ENCODE data around the gene SMPDL3A.

The SMPDL3A gene

DNA sequence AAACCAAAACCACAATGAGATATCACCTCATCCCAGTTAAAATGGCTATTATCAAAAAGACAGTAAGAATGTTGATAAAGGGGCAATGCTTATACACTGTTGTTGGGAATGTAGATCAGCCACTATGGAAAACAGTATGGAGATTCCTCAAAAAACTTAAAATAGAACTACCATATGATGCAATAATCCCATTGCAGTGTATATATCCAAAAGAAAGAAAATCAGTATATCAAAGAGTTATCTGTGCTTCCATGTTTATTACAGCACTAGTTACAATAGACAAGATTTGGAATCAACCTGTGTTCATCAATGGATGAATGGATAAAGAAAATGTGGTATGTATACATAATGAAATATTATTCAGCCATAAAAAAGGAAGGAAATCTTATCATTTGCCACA lies 13.1 kb upstream of the SMPDL3A start:
- DNase-seq (ENCODE audit: low read depth), result no peak

DNA sequence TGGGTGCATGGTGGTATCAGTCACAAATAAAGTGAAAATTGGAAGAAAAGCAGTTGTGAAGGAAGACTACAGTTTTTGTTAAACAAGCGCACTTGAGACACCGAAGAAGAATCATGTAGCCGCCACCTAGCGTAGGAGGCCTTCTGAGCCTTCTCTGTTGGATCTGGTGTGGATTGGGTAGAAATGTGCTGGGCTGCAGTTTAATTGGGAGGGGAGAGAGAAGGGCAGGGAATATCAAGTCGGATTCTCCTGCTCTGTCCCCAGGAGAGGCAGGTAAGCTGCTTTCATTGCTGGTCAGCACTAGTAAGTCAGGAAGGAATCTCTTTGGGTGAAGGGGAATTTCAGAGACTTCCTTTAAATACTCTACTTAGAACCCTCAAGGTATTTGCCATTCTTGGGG lies 10.8 kb upstream of the SMPDL3A start:
- DNase-seq (ENCODE audit: low read depth), result no peak

DNA sequence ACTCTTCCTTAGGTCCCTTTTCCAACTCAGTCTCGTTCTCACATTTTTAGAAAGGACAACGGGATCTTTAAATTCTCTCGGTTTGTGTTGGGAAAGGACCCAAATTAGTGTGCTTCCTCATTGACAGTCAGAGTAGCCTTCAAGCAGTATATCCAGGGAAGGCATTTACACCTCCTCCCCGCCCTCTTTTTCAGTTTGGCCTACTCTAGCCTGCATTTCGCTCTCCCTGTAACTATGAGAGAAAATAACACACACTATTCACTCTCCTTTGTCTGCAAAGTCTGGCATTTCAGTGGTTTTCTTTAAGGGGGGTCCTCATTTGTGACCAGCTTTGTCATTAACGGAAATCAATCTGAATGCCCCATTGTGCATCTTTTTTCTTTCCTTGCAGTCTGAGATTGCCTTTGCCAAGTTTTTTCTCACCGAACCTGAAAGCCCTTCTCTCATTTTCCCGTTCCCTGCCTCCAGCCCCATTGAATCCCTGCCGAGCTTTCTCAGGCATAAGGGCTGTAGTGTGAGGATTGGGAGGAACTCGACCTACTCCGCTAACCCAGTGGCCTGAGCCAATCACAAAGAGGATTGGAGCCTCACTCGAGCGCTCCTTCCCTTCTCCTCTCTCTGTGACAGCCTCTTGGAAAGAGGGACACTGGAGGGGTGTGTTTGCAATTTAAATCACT lies 9.9 kb upstream of the SMPDL3A start:
- DNase-seq (ENCODE audit: low read depth), result no peak

- no peak for DNase-seq (ENCODE audit: low read depth)
These were observed 9.4 kb upstream of the SMPDL3A start, which contains the start of gene FABP7 for GRCh38 chr6:122779667-122780066. TSS of gene FABP7 (plus strand) at chr6:122779716. CDS start at chr6:122779795, 79 bp downstream.

DNA sequence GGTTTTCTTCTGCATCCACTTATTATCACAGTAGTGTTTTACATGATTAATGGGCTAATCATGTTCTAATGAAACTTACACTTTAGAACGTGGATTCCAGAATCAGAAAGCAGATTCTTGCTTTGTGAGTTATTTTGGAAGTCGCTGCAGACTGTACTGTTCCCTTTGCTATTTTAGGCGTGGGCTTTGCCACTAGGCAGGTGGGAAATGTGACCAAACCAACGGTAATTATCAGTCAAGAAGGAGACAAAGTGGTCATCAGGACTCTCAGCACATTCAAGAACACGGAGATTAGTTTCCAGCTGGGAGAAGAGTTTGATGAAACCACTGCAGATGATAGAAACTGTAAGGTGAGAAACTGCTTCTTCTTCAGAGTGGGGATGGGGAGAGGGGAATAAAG lies 8.9 kb upstream of the SMPDL3A start:
- no peak for DNase-seq (ENCODE audit: low read depth)

GRCh38 chr6:122781716-122782115 lies 7.3 kb upstream of the SMPDL3A start:
- no peak for DNase-seq (ENCODE audit: low read depth)

DNA sequence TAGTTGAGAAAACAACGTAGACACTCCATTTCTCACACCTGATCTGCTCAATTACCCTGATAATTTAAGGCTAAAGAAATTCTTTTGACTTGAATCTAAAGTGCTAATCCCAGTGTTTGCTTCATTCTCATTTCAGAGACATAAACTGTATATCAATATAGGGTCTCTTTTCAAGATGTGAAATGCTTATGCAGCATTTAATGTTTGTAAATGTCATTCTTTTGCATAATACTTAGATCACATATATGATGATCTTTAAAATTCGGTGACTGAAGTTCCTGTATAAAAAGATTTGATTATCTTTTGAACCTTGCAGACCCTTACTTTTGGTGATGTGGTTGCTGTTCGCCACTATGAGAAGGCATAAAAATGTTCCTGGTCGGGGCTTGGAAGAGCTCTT lies 5.7 kb upstream of the SMPDL3A start:
- no peak for DNase-seq (ENCODE audit: low read depth)

- no peak for DNase-seq (ENCODE audit: low read depth)
These were observed 3.2 kb upstream of the SMPDL3A start for GRCh38 chr6:122785891-122786290.

GRCh38 chr6:122787721-122788120 lies 1.3 kb upstream of the SMPDL3A start:
- DNase-seq (ENCODE audit: low read depth), result no peak

DNA sequence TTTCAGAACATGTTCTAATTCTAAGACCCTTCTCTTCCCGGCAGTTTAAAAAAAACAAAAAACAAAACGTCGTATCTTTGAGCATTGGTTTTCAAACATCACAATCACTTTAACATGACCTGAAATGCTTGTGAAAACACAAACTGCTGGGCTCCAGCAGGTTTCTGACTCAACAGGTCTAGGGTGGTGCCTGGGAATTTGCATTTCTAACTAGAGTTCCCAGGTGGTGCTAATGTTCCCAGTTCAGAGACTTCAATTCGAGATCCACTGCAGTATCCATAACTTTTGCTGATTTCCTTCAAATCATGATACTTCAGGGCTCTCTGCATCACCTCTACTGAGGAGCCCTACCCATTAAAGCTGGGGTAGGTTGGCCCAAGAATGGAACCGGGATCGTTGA lies 850 bp upstream of the SMPDL3A start:
- no peak for DNase-seq (ENCODE audit: low read depth)

DNA sequence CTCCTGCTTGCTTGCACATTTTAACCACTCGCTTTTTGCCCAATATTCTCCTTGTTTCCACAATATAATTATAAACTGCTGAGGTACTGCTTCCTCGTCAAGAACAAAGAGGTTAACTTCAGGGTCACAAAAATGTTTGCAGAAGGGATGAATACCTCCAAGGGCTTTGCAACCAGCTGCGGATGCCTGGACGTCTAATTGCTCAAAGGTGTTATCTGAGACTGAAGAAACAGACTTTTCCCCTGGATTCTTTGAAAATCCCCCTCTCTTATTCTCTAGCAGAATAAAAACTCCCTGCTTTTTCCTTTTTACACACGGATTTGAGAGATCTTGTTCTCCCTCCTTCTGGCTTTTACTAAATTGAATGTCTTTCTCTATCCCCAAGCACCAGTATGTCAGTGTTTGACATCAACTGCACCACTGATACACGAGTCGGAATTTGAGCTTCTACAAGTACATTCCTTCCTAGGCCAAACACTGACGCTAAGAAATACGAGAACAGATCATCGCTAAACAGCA lies 336 bp upstream of the SMPDL3A start:
- DNase-seq (ENCODE audit: low read depth), result no peak

DNA sequence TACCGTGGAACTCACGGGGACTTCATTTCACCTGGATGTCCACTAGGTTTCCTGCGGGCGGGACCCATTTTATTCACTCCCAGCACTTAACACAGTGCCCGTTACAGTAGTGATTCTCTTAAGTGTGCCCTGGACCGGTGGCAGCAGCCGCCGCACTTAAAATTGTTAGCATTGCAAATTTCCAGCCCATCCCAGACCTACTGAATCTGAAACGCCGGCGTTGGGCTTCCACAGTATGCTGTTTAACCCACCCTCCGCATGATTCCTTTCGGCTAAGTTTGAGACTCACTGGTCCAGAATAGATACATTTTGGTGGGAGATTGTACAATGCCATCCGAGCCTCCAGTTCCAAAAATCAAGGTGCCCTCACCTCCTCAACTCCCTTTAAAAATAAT lies 967 bp downstream of the SMPDL3A start:
- DNase-seq (ENCODE audit: low read depth), result no peak

- no peak for DNase-seq (ENCODE audit: low read depth)
These were observed 1.6 kb downstream of the SMPDL3A start for GRCh38 chr6:122790423-122791309.

GRCh38 chr6:122791310-122791679 lies 2.2 kb downstream of the SMPDL3A start:
- DNase-seq (ENCODE audit: low read depth), result no peak

DNA sequence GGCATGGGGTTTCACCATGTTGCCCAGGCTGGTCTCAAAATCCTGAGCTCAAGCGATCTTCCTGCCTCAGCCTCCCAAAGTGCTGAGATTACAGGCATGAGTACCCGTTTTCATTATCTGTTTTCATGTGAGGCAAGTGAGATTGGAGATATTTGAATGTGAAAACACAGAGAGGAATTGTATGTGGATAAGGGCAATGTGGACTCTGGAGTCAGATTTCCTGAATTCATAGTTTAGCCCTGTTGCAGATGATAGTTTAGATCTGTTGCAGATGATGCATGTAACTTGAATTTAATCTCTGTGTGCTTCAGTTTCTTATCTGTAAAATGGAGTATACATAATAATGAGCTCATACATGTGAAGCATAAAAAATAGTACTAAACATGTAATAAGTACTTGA lies 3.7 kb downstream of the SMPDL3A start:
- no peak for DNase-seq (ENCODE audit: low read depth)

GRCh38 chr6:122797537-122797936 lies 8.5 kb downstream of the SMPDL3A start:
- DNase-seq (ENCODE audit: low read depth), result no peak

DNA sequence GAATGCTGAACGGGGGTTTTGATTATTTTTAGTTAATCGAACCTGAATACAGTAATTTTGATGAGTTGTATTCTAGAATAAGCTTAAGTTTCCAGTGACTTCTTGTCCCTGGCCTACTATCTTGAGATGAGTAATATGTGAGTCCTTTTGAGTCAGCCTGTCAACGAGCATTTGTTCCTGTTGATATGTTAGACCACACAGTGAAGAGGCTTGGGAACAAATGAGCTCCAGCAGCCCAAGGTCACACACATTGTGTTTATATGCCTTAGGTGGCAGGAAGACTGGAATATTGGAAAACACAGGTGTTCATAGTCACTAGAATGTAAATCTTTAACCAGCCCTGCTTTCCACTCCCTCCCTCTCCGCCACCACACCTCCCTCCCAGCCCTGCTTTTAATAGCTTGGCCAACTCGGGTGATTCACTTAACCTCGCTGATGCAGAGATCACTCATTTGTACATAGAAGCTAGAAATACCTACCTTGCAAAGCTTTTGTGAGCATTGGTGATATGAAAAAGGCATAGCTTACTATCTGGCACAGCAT lies 9.1 kb downstream of the SMPDL3A start:
- DNase-seq (ENCODE audit: low read depth), result no peak

DNA sequence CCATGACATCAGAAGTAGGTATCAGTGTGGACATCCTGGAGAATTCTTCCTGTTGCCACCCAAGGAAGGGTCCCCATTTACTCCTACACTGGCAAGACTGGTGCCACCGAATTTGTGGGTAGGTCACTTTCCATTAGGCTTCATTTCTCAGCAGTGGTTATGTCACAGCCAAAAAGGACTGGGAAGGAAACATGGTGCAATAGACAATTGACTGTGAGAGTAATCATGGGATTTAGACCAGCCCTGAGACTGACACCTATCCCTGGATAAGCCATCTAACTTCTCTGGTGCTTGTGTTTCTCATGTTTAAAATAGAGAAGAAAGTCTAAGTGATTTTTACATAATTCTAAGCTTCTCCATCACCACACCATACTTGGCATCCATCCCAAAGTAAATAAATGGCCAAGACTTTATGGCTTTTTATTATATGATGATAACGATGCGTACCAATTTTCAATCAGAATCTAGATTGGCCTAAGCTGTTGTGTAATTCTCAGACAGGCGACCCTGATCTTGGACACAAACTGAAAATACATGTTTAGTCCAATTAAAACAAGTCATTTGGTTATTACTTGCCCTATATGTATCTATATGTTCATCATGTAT lies 10.2 kb downstream of the SMPDL3A start:
- no peak for DNase-seq (ENCODE audit: low read depth)

DNA sequence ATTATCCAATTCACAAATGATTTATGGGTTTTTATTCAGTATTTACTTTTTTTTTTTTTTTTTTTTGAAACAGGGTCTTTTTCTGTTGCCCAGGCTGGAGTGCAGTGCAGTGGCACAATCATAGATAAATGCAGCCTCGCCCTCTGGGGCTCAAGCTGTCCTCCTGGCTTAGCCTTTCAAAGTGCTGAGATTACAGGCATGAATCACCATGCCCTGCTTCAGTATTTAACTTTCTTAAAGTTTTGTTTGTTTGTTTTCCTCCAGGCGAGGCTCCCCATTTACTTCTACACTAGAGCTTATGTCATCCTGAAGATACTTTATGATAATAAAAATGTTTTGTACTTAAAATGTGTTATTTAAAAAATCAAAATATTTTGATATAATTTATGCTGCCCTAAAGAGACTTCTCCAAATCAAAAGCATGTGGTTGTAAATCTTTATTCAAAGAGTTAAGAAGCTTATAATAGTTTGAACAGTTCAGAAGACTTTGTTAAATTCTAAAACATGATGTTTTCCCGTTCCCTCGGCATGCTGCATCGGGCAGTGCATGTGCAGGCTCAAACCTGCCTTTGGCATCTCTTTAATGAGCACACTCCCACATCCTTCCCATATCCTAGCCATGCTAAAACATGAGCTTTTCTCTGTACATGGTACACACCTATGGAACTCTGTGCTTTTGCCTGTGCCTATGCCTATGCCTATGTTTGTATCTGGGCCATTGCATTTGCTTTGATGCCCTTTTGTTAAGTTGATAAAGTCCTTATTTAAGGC lies 11.0 kb downstream of the SMPDL3A start:
- DNase-seq (ENCODE audit: low read depth), result no peak

GRCh38 chr6:122800906-122801305 lies 11.8 kb downstream of the SMPDL3A start:
- DNase-seq (ENCODE audit: low read depth), result no peak

- no peak for DNase-seq (ENCODE audit: low read depth)
These were observed 12.3 kb downstream of the SMPDL3A start for GRCh38 chr6:122801397-122801796.

- no peak for DNase-seq (ENCODE audit: low read depth)
These were observed 14.2 kb downstream of the SMPDL3A start for GRCh38 chr6:122803171-122803661.
